Right lobe of liver (tissue), 4 donors: ENCODE data around the gene PRKCA.

ENCODE experiments used
- POLR2A ChIP-seq: fragments of 450-650 bp; IDR thresholded peaks from one replicate; pipeline ENCODE4 v1.6.1; 2017; ENCODE audit warnings: antibody characterized with exemption, mild to moderate bottlenecking
- TF ChIP-seq, protein P1 (sequence below), 4 donors: fragments of 200-600 bp in 3 of 4; fragments of 450-650 bp in 1 of 4; IDR thresholded peaks; one replicate each; pipeline versions ENCODE4 v1.5.1 to v1.8.0; 2016 to 2022; ENCODE audit warnings: antibody characterized with exemption in 4 of 4, mild to moderate bottlenecking in 2 of 4
- donor health status: DM: no; HTN: no; CAD: no.
- donor health status: DM: no; HTN: no; CAD: no.
- donor health status: DM: no; HTN: yes; CAD: no.

DNA sequence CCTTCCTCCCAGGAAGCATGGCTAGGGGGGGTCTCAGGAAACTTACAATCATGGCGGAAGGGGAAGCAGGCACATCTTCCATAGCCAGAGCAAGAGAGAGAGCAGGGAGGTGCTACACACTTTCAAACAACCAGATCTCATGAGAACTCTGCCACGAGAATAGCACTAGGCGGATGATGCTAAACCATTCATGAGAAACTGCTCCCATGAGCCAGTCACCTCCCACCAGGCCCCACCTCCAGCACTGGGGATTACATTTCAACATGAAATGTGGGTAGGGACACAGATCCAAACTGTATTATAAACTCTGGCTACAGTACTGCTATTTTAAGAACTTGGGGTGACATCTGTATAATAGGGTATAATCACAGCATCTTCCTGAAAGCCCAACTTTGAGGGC, 449.4 kb downstream of the PRKCA start:
- TF ChIP-seq POLR2A, result no peak
- TF ChIP-seq, protein P1, sequence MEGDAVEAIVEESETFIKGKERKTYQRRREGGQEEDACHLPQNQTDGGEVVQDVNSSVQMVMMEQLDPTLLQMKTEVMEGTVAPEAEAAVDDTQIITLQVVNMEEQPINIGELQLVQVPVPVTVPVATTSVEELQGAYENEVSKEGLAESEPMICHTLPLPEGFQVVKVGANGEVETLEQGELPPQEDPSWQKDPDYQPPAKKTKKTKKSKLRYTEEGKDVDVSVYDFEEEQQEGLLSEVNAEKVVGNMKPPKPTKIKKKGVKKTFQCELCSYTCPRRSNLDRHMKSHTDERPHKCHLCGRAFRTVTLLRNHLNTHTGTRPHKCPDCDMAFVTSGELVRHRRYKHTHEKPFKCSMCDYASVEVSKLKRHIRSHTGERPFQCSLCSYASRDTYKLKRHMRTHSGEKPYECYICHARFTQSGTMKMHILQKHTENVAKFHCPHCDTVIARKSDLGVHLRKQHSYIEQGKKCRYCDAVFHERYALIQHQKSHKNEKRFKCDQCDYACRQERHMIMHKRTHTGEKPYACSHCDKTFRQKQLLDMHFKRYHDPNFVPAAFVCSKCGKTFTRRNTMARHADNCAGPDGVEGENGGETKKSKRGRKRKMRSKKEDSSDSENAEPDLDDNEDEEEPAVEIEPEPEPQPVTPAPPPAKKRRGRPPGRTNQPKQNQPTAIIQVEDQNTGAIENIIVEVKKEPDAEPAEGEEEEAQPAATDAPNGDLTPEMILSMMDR (IDR thresholded peaks at IDR 0.05), result no peak
